Endothelial cell of umbilical vein (primary cell): ENCODE data around the gene FAM120A.

Source experiments
- CTCF ChIP-seq, 2 donors: IDR thresholded peaks; 1 replicate in 1 of 2; 2 replicates in 1 of 2; pipeline ENCODE4 v1.5.1; 2011; ENCODE audit warnings: low read length in 2 of 2, mild to moderate bottlenecking in 2 of 2, moderate library complexity in 2 of 2, control low read depth in 1 of 2, inconsistent platforms in 1 of 2, low read depth in 1 of 2; ENCODE audit not compliant: insufficient read depth in 1 of 2; ENCODE audit errors: extremely low read depth in 1 of 2
- EZH2 ChIP-seq: IDR thresholded peaks from 2 replicates; pipeline ENCODE4 v1.6.1; 2012; ENCODE audit warnings: borderline replicate concordance, low read depth, mild to moderate bottlenecking, moderate library complexity, low read length, inconsistent platforms; ENCODE audit not compliant: severe bottlenecking
- GATA2 ChIP-seq: IDR thresholded peaks from 2 replicates; pipeline ENCODE4 v1.7.0; 2011; ENCODE audit warnings: low read depth, mild to moderate bottlenecking, moderate library complexity, mixed read lengths, low read length; ENCODE audit not compliant: insufficient read length, insufficient read depth
- POLR2A ChIP-seq: IDR thresholded peaks from 2 replicates; pipeline ENCODE4 v1.6.1; 2012; ENCODE audit warnings: low read depth, mild to moderate bottlenecking, control low read depth, low read length
- POLR2AphosphoS5 ChIP-seq: IDR thresholded peaks from 2 replicates; pipeline ENCODE4 v1.6.1; 2012; ENCODE audit warnings: low read depth, mild to moderate bottlenecking, control low read depth, low read length, moderate library complexity; ENCODE audit not compliant: insufficient read depth

- TF ChIP-seq CTCF (IDR thresholded peaks at IDR 0.05; ENCODE audit: extremely low read depth in 1 of 2, insufficient read depth in 1 of 2, low read depth in 1 of 2, low read length in 2 of 2) (no peak), GATA2 (no peak), POLR2A (no peak), EZH2 (no peak), POLR2AphosphoS5 (no peak)
These were observed 12.9 kb downstream of the FAM120A start for GRCh38 chr9:93464395-93464794.
